Fibroblast of pulmonary artery (primary cell): ENCODE measurements around the gene CAPZA2.
"Not testable (repeated sequence)": the region's sequence is repeated elsewhere in the genome, so short reads cannot be mapped to it uniquely, and the experiment has no call there.

Experiments
- DNase-seq: peaks from one replicate; pipeline ENCODE4 v3.0.0-alpha.2; 2010; ENCODE audit warnings: low read depth
- H3K4me3 ChIP-seq: replicated peaks from 2 replicates; pipeline ENCODE4 v1.5.1; 2011; ENCODE audit warnings: low read depth, mild to moderate bottlenecking, control low read depth, low read length, moderate library complexity
- TF ChIP-seq, protein P1 (sequence below): IDR thresholded peaks from 2 replicates; pipeline ENCODE4 v1.5.1; 2011; ENCODE audit warnings: mild to moderate bottlenecking, control low read depth, low read length, inconsistent platforms; ENCODE audit errors: missing control alignments

Gene CAPZA2

DNA sequence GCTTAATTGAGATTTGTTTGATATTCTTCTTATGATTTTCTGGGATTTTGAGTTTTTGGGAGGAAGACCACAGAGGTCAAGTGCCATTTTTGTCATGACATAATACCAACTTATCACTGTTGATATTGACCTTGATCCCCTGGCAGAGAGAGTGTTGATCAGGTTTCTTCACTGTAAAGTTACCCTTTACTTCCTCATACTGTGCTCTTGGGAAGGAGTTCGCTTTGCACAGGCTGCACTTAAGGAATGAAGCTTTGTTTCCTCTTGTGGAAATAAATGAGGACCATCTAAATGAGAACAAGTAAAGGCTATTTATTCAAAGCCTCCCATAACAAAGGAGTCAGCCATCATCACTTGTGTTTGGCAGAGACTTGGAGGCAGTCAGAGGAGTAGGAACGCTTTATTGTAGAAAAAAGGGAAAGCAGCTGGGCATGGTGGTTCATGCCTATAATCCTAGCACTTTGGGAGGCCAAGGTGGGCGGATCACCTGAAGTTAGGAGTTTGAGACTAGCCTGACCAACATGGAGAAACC lies 107.0 kb downstream of the CAPZA2 start:
- TF ChIP-seq, protein P1, sequence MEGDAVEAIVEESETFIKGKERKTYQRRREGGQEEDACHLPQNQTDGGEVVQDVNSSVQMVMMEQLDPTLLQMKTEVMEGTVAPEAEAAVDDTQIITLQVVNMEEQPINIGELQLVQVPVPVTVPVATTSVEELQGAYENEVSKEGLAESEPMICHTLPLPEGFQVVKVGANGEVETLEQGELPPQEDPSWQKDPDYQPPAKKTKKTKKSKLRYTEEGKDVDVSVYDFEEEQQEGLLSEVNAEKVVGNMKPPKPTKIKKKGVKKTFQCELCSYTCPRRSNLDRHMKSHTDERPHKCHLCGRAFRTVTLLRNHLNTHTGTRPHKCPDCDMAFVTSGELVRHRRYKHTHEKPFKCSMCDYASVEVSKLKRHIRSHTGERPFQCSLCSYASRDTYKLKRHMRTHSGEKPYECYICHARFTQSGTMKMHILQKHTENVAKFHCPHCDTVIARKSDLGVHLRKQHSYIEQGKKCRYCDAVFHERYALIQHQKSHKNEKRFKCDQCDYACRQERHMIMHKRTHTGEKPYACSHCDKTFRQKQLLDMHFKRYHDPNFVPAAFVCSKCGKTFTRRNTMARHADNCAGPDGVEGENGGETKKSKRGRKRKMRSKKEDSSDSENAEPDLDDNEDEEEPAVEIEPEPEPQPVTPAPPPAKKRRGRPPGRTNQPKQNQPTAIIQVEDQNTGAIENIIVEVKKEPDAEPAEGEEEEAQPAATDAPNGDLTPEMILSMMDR, result no peak
- H3K4me3 ChIP-seq, result no peak overlapping the region
- DNase-seq, result no peak

DNA sequence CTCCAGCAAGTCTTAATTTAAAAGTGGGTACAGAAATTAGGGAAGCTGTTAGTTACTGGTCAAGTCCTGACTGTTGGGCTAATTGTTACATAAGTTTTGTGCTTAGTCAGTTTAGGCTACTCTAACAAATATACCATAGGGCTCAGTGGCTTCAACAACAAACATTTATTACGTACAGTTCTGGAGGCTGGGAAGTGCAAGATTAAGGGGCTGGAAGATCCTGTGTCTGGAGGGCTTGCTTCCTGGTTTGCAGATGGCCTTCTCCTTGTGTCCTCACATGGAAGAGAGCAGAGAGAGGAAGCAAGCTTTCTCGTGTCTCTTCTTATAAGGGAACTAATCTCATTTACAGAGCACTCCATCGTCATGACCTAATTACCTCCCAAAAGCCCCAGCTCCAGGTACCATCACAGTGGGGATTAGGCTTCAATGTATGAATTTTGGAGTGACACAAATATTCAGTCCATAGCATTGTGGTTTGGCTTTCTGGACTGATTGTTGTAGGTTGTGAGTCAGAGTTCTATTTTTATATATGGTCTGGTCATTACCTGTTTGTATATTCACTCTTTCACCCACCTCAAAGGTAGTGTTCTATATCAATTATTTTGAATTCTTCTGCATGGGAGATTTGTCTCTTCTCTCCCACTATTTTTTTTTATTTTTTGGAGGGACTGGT lies 108.0 kb downstream of the CAPZA2 start:
- TF ChIP-seq, protein P1, result no peak
- DNase-seq, result no peak
- no peak overlapping the region for H3K4me3 ChIP-seq

DNA sequence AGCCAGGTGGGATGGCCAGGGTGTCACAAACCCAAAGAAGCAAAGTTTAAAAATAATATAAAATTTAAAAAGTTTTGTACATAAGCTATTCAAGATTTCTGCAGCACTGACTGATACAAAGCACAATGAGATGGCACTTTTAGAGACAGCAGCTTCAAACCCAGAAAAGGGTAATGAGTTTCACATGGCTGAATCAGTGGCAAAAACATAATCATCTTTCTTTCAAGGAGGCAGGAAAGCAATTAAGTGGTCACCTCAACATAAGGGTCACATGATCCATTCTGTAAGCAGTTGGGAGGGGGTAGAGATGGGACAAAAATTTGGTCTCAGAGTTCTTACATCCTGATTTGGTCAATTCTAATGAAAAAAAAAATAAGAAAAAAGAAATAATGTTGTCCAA lies 108.8 kb downstream of the CAPZA2 start:
- DNase-seq, H3K4me3 ChIP-seq: not testable (repeated sequence)
